HG02642 (cell line): Measurements from ENCODE around the gene ANKS3.

Source experiments
- ATAC-seq: cut with Tn5 transposase; IDR thresholded peaks from one replicate; pipeline ENCODE4 v1.9.1; 2021; ENCODE audit warnings: mild to moderate bottlenecking; ENCODE audit not compliant: unreplicated experiment, poor library complexity

Gene ANKS3

GRCh38 chr16:4734063-4734729 lies at the start of gene ANKS3, which contains the start of gene DNAAF8:
Gene ANKS3, minus strand, starts transcription at chr16:4734271. Its CDS starts 4,122 bp downstream, at chr16:4730149.
Gene DNAAF8, plus strand, starts transcription at chr16:4734537. Its CDS starts 1,978 bp downstream, at chr16:4736515.
- ATAC-seq: peak; percentile 82

DNA sequence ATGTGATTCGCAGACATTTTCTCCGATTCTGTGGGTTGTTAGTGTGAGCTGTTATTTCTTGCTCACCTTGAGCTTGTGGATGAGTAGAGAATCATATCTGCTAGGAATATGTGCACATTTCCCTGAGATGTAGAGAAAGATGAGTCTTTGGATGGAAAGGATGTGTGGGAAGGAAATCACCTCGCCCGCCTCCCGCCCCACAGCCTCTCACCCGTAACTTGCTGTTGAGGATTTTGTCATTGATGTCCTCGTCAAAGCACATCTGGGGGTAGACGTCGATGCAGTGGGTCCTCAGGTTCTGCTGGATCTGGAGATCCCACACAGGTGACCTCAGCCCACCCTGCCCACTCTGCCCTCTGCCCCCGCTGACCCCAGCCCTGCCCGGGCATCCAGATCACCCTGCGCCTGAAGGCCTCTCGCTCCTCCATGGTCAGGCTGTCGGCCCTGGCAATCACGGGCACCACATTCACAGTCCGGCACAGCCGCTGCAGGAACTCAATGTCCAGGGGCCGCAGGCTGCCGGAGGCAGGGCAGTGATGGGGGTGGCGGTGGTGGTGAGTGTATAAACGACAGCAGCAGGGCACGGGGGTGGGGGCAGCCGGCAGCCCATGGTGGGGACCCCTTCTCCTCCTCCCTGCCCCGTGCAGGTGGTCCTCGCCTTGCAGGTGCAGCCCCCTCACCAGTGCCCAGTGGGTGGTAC lies 49.3 kb upstream of the ANKS3 start:
- ATAC-seq: no peak

DNA sequence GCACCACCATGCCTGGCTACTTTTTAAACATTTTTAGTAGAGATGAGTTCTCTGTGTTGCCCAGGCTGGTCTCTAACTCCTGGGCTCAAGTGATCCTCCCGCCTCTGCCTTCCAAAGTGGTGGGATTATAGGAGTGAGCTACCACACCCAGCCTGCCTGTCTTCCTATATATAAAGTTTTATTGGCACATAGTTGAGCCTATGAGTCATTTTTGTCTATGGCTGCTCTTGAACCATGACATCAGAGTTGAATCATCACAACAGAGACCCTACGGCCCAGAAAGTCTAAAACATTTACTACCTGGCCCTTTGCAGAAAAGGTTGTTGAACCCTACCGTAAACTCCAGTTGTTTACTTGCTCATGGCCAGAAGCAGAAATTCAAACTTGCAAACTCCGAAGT lies 46.2 kb upstream of the ANKS3 start:
- no peak for ATAC-seq

DNA sequence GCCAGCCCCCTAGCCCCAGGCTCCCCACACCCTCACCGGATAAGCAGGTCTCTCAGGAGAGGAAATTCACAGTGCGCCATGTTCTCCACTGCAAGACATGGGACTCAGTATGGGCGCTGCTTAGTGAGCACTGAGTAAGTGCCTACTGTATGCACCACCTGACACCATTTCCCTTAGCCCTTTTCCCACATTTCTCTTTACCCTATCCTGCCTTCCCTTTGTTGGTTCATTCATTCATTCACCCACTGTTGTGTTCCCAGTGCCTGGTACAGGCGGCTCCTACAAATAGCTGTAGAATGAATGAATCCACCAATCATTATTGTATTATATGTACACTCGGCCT lies 44.0 kb upstream of the ANKS3 start:
- ATAC-seq: no peak

DNA sequence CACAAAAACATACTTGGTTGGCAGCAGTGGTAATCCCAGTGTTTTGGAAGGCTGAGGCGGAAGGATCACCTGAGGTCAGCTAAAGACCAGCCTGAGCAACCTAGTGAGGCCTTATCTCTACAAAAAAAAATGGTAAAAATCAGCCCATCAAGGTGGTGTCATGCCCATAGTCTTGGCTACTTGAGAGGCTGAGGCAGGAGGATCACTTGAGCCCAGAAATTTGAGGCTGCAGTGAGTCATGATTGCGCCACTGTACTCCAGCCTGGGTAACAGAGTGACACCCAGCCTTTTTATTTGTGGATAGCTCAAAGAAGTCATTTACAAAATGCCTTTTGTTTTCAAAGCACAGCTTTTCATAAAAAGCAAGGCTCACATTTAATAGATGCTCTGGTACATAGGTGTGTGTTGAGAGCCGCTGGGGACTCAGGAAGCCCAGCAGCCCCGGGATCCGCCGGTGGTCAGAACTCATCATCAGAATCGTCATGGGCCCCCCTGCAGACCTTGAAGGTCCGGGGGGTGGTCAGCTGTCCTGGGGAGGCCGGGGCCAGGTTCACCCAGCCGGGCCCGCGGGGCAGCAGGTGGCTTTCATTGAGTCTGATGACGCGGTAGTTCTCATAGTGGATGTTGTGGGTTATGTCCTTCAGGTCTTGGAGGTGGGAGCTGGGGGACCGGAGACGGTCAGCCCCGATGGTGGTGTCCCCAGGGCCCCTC lies 43.4 kb upstream of the ANKS3 start:
- no peak for ATAC-seq

- no peak for ATAC-seq
Measured at GRCh38 chr16:4776141-4776705, 42.2 kb upstream of the ANKS3 start.

- no peak for ATAC-seq
Measured at GRCh38 chr16:4775005-4775404, 40.9 kb upstream of the ANKS3 start.

DNA sequence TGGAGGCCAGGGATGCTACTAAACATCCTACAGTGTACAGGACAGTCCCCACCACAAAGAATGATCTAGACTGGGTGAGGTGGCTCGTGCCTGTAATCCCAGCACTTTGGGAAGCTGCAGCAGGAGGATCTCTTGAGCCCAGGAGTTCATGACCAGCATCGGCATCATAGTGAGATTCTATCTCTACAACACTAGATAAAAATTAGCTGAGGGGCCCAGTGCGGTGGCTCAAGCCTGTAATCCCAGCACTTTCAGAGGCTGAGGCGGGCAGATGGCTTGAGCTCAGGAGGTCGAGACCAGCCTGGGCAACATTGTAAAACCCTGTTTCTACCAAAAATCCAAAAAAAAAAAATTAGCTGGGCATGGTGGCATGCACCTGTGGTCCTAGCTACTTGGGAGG lies 38.3 kb upstream of the ANKS3 start:
- no peak for ATAC-seq

- ATAC-seq: no peak
Measured at GRCh38 chr16:4771646-4772045, 37.6 kb upstream of the ANKS3 start.

DNA sequence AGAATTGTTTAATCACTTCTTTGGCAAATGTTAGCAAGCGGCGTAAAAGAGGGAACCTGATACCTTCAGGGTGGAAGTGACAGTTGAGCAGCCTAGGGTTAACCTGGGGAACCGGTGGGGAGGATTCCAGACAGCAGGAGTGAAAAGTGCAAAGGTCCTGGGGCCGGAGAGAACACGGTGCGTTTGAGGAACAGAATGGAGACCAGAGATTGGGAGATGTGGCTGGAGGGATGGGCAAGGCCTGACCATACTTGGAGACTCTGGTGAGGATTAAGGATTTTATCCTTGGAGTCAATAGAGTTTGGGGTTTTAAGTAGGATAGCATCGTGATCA lies 35.2 kb upstream of the ANKS3 start:
- ATAC-seq: no peak

GRCh38 chr16:4768549-4769305 lies 34.7 kb upstream of the ANKS3 start:
- peak; percentile 68 for ATAC-seq

- ATAC-seq: no peak
Measured at GRCh38 chr16:4767872-4768548, 33.9 kb upstream of the ANKS3 start.

DNA sequence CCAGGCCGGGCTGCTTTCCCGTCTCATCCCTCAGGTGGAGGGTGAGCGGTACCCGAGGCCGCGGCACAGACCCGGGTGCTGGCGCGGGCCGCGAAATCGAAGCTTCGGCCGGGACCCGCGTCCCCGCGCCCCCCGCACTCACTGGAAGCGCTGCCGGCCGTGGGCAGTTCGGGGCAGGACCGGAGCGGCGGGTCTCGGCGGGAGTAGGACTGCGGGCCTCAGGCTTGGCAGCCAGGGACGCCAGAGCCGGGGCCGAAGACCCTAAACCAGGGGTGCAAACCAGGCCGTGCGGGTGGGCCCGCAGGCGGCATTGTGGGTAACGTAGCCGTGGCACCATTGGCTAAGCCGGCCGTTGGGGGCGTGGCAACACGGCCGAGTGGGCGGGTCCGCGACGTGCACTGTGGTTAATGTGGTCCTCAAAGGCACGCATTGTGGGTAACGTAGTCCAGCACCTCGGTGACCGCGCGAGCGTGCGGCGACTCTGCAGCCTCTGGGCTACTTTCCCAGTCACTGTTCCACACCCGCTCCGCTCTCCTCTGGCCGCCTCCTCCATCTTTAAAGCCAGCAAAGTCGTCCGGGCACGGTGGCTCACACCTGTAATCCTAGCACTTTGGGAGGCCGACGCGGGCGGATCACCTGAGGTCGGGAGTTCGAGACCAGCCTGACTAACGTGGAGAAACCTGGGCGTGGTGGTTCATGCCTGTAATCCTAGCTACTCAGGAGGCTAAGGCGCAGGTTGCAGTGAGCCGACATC lies 33.0 kb upstream of the ANKS3 start, which contains the start of gene ZNF500:
Gene ZNF500 (minus strand): TSS at position 288 of the 754 bp plus-strand sequence. CDS start 1,184 bp downstream, outside the sequence.
- peak; percentile 85 for ATAC-seq

GRCh38 chr16:4765511-4766474 lies 31.7 kb upstream of the ANKS3 start:
- no peak for ATAC-seq

GRCh38 chr16:4763791-4764190 lies 29.7 kb upstream of the ANKS3 start:
- no peak for ATAC-seq

GRCh38 chr16:4762205-4762604 lies 28.1 kb upstream of the ANKS3 start:
- ATAC-seq: no peak

DNA sequence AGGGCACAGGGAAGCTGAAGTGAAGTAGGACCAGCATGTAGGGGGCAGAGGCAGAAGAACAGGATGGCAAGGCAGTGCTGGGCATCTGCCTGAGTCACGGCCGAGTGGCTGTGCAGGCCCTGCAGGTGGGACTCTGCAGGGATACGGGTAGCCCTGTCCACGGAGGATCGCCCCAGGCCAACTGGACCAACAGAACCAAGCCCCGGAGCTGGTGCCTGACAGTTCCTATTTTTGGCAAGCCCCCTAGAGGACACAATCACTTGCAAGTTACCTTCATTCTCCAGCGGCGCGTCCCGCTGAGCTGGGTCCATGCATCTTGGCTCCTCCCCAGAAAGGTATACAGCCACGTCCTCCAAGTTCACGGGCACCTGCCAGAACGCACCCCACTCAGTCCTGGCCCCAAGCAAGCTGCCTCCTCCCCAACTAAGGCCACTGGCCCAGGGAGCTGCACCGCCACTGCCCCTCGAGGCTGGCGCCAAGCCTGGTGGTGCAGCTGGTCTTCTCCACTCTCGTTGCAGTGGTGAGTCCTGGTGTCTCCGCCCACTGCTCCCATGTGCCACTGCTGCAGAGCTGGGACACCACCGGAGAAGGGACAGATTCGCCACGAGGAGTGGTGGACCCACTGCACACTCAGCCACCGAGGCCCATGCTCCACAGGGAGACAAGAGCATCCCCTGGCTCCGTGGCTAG lies 26.3 kb upstream of the ANKS3 start:
- ATAC-seq: no peak
